K562 (cell line): ENCODE measurements around the gene NR2F2. TPM values are rescaled to one million over a fixed set of nuclear protein-coding genes. Genes with fewer than 3 reads are reported as not detected.

Experiments
- CTBP1 ChIP-seq: fragments of 450-650 bp; IDR thresholded peaks from 2 replicates; pipeline ENCODE4 v1.6.1; 2016; ENCODE audit warnings: borderline replicate concordance
- EP300 ChIP-seq: IDR thresholded peaks from 2 replicates; pipeline ENCODE4 v1.6.1; 2012; ENCODE audit warnings: low read length, improper control_type of control experiment
- SAFB ChIP-seq: fragments of 200-400 bp; formaldehyde crosslinking; IDR thresholded peaks from 2 replicates; pipeline ENCODE4 v1.6.1; 2017; ENCODE audit warnings: low read depth, low read length, borderline replicate concordance
- SRSF1 ChIP-seq: fragments of 200-400 bp; formaldehyde crosslinking; IDR thresholded peaks from 2 replicates; pipeline ENCODE4 v1.6.1; 2017; ENCODE audit warnings: mild to moderate bottlenecking, low read depth, low read length, moderate library complexity
- TEAD4 ChIP-seq, 2 experiments: sonication (generic) in 1 of 2; formaldehyde crosslinking in 1 of 2; IDR thresholded peaks; 2 replicates each; pipeline versions ENCODE4 v1.6.1 to v1.8.0; 2012 to 2022; ENCODE audit warnings: borderline replicate concordance in 1 of 2, inconsistent platforms in 1 of 2, low read length in 1 of 2, mild to moderate bottlenecking in 1 of 2, missing genetic modification reagents in 1 of 2
- ZFP30 ChIP-seq: fragments of 250-450 bp; sonication (Bioruptor Pico); IDR thresholded peaks from 2 replicates; pipeline ENCODE4 v1.8.0; 2022; ENCODE audit warnings: moderate library complexity, mild to moderate bottlenecking, inconsistent platforms, borderline replicate concordance
- ZFX ChIP-seq: sonication (generic); formaldehyde crosslinking; IDR thresholded peaks from 2 replicates; pipeline ENCODE4 v1.8.0; 2022; ENCODE audit warnings: mild to moderate bottlenecking, missing genetic modification reagents, moderate library complexity
- ZNF589 ChIP-seq: fragments of 200-800 bp; sonication (Bioruptor generic); IDR thresholded peaks from 2 replicates; pipeline ENCODE4 v1.6.1; 2016; ENCODE audit warnings: low read depth, missing genetic modification characterization, missing compliant biosample characterization
- ZNF75A ChIP-seq: fragments of 450-650 bp; formaldehyde crosslinking; IDR thresholded peaks from 2 replicates; pipeline ENCODE4 v1.4.0; 2020; ENCODE audit warnings: mild to moderate bottlenecking
- ZNF76 ChIP-seq: fragments of 250-450 bp; sonication (Bioruptor Pico); IDR thresholded peaks from 2 replicates; pipeline ENCODE4 v1.4.0; 2020; ENCODE audit warnings: mild to moderate bottlenecking, moderate library complexity, borderline replicate concordance
- polyA plus RNA-seq, 8 experiments: library from polyadenylated mRNA; depleted of rRNA in 4 of 8; stranded (reverse) in 5 of 8; unstranded in 3 of 8; fragments of >200 nt; fragmentation: Nextera tagmentation in 2 of 8; fragmentation: Illumina TruSeq in 1 of 8; extraction: Ambion mirVana in 2 of 8; extraction: Trizol in 1 of 8; gene quantifications; 2 replicates each; pipeline versions ENCODE4 v1.2.1 to v1.2.3, GENCODE V29; 2011 to 2014; ENCODE audit warnings: inconsistent platforms in 1 of 8, missing spikeins in 1 of 8
- total RNA-seq, 7 experiments: library from RNA; depleted of rRNA in 6 of 7; stranded (reverse); fragments of >200 nt in 6 of 7; fragmentation: Illumina TruSeq in 2 of 7; extraction: Trizol in 2 of 7; gene quantifications; 2 replicates each; pipeline versions ENCODE4 v1.2.1 to v1.2.3, GENCODE V29; 2011 to 2021; ENCODE audit warnings: low replicate concordance in 1 of 7
- TF ChIP-seq, protein P1 (sequence below): sonication (generic); formaldehyde crosslinking; IDR thresholded peaks from 2 replicates; pipeline ENCODE4 v1.8.1; 2023; ENCODE audit warnings: missing genetic modification reagents, mild to moderate bottlenecking, borderline replicate concordance
- TF ChIP-seq, protein P2 (sequence below): IDR thresholded peaks from 2 replicates; pipeline ENCODE4 v1.6.1; 2011; ENCODE audit warnings: borderline replicate concordance, low read depth, mild to moderate bottlenecking, moderate library complexity, low read length; ENCODE audit not compliant: insufficient read depth, poor library complexity, severe bottlenecking
- TF ChIP-seq, protein P3 (sequence below): sonication (generic); formaldehyde crosslinking; IDR thresholded peaks from 2 replicates; pipeline ENCODE4 v1.8.0; 2023; ENCODE audit warnings: missing genetic modification reagents, mild to moderate bottlenecking, borderline replicate concordance

NR2F2 gene
- total and polyA plus RNA-seq, 9 of the 15 experiments (the other 6 are each of a cell fraction or from before 2014, with no cell fraction given) = 6.0 to 51.8 (median 11.1) TPM

DNA sequence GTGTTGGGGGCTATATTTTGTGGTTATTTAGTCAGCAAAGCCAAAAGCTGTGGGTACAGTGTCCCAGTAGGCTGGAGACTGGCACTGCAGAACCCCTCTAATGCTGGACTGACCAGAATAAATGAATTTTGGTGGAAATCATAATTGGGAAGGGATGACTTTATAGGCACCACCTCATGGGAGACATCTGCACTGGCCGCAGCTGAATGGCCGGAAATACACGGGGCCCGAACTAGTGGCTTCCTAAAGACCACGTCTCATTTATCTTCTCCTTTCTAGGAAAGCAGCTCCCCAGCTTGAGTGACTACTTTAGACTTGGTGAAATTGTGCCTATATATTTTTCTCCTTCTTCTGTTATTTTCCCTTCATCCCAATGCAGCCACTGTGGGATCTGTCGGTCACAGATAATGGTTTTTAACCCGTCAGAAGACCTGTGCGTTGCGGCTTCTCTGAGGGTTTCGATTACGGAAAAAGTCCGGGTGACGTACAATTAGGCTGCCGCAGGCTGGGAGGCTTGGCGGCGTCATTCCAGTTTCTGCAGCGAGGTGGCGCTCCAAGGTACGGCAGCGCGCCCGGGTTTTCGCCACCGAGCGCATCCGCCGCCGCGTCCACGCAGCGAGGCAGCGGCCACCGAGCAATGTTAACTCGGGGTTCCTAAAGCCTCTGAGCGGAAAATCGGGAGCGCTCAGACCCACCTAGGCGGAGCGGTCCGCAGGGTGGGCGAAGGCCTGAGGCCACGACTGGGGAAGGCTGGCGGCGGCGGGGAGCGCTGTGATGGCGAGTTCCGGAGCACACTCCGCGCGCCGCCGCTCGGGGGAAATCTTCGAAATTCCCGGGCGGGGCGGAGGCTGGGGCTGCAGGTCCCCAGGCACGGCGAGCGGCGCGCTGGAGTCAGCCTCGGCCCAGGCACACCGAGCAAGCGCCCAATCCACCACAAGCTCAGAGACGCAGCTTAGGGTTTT, 26.3 kb downstream of the NR2F2 start (continued):
- TF ChIP-seq ZNF76 (CRISPR knock-in tag) = no peak
- TF ChIP-seq ZFP30 (CRISPR knock-in tag) = no peak
- TF ChIP-seq, protein P1, sequence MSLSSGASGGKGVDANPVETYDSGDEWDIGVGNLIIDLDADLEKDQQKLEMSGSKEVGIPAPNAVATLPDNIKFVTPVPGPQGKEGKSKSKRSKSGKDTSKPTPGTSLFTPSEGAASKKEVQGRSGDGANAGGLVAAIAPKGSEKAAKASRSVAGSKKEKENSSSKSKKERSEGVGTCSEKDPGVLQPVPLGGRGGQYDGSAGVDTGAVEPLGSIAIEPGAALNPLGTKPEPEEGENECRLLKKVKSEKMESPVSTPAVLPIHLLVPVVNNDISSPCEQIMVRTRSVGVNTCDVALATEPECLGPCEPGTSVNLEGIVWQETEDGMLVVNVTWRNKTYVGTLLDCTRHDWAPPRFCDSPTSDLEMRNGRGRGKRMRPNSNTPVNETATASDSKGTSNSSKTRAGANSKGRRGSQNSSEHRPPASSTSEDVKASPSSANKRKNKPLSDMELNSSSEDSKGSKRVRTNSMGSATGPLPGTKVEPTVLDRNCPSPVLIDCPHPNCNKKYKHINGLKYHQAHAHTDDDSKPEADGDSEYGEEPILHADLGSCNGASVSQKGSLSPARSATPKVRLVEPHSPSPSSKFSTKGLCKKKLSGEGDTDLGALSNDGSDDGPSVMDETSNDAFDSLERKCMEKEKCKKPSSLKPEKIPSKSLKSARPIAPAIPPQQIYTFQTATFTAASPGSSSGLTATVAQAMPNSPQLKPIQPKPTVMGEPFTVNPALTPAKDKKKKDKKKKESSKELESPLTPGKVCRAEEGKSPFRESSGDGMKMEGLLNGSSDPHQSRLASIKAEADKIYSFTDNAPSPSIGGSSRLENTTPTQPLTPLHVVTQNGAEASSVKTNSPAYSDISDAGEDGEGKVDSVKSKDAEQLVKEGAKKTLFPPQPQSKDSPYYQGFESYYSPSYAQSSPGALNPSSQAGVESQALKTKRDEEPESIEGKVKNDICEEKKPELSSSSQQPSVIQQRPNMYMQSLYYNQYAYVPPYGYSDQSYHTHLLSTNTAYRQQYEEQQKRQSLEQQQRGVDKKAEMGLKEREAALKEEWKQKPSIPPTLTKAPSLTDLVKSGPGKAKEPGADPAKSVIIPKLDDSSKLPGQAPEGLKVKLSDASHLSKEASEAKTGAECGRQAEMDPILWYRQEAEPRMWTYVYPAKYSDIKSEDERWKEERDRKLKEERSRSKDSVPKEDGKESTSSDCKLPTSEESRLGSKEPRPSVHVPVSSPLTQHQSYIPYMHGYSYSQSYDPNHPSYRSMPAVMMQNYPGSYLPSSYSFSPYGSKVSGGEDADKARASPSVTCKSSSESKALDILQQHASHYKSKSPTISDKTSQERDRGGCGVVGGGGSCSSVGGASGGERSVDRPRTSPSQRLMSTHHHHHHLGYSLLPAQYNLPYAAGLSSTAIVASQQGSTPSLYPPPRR = no peak
- TF ChIP-seq CTBP1 = peak; percentile 98
- TF ChIP-seq SRSF1 = no peak
- TF ChIP-seq EP300 = no peak; the same call in 1 of the 2 replicates
- TF ChIP-seq ZNF589 = no peak
- TF ChIP-seq SAFB = peak; percentile 80
- TF ChIP-seq TEAD4 (IDR thresholded peaks at IDR 0.05; ENCODE audit: low read length) = peak; percentile 30
- no peak for TF ChIP-seq TEAD4 (CRISPR knock-in tag; IDR thresholded peaks at IDR 0.05; ENCODE audit: borderline replicate concordance)
- TF ChIP-seq, protein P2, sequence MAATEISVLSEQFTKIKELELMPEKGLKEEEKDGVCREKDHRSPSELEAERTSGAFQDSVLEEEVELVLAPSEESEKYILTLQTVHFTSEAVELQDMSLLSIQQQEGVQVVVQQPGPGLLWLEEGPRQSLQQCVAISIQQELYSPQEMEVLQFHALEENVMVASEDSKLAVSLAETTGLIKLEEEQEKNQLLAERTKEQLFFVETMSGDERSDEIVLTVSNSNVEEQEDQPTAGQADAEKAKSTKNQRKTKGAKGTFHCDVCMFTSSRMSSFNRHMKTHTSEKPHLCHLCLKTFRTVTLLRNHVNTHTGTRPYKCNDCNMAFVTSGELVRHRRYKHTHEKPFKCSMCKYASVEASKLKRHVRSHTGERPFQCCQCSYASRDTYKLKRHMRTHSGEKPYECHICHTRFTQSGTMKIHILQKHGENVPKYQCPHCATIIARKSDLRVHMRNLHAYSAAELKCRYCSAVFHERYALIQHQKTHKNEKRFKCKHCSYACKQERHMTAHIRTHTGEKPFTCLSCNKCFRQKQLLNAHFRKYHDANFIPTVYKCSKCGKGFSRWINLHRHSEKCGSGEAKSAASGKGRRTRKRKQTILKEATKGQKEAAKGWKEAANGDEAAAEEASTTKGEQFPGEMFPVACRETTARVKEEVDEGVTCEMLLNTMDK = no peak
- TF ChIP-seq, protein P3, sequence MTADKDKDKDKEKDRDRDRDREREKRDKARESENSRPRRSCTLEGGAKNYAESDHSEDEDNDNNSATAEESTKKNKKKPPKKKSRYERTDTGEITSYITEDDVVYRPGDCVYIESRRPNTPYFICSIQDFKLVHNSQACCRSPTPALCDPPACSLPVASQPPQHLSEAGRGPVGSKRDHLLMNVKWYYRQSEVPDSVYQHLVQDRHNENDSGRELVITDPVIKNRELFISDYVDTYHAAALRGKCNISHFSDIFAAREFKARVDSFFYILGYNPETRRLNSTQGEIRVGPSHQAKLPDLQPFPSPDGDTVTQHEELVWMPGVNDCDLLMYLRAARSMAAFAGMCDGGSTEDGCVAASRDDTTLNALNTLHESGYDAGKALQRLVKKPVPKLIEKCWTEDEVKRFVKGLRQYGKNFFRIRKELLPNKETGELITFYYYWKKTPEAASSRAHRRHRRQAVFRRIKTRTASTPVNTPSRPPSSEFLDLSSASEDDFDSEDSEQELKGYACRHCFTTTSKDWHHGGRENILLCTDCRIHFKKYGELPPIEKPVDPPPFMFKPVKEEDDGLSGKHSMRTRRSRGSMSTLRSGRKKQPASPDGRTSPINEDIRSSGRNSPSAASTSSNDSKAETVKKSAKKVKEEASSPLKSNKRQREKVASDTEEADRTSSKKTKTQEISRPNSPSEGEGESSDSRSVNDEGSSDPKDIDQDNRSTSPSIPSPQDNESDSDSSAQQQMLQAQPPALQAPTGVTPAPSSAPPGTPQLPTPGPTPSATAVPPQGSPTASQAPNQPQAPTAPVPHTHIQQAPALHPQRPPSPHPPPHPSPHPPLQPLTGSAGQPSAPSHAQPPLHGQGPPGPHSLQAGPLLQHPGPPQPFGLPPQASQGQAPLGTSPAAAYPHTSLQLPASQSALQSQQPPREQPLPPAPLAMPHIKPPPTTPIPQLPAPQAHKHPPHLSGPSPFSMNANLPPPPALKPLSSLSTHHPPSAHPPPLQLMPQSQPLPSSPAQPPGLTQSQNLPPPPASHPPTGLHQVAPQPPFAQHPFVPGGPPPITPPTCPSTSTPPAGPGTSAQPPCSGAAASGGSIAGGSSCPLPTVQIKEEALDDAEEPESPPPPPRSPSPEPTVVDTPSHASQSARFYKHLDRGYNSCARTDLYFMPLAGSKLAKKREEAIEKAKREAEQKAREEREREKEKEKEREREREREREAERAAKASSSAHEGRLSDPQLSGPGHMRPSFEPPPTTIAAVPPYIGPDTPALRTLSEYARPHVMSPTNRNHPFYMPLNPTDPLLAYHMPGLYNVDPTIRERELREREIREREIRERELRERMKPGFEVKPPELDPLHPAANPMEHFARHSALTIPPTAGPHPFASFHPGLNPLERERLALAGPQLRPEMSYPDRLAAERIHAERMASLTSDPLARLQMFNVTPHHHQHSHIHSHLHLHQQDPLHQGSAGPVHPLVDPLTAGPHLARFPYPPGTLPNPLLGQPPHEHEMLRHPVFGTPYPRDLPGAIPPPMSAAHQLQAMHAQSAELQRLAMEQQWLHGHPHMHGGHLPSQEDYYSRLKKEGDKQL (CRISPR knock-in tag) = no peak
- no peak for TF ChIP-seq ZNF75A (CRISPR knock-in tag)
- TF ChIP-seq ZFX (CRISPR knock-in tag) = peak; percentile 72
